HG03469 (cell line): ENCODE results near the gene TLE5.
"Not testable (repeated sequence)": the region's sequence is repeated elsewhere in the genome, so short reads cannot be mapped to it uniquely, and the experiment has no call there.

Source experiments
- ATAC-seq: cut with Tn5 transposase; IDR thresholded peaks from one replicate; pipeline ENCODE4 v1.9.1; 2021; ENCODE audit warnings: mild to moderate bottlenecking, moderate library complexity, moderate number of reproducible peaks; ENCODE audit not compliant: unreplicated experiment

TLE5 gene

DNA sequence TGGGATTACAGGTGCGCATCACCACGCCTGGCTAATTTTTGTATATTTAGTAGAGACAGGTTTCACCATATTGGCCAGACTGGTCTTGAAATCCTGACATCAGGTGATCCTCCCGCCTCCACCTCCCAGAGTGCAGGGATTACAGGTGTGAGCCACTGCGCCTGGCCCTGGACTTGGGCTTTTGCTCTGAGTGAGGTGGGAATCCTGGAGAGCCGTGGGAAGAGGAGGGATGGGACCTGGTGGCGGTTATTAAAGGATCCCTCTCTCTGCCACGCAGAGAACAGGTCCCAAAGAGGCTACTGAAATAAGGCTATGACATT, 1.7 kb upstream of the TLE5 start:
- no peak for ATAC-seq

DNA sequence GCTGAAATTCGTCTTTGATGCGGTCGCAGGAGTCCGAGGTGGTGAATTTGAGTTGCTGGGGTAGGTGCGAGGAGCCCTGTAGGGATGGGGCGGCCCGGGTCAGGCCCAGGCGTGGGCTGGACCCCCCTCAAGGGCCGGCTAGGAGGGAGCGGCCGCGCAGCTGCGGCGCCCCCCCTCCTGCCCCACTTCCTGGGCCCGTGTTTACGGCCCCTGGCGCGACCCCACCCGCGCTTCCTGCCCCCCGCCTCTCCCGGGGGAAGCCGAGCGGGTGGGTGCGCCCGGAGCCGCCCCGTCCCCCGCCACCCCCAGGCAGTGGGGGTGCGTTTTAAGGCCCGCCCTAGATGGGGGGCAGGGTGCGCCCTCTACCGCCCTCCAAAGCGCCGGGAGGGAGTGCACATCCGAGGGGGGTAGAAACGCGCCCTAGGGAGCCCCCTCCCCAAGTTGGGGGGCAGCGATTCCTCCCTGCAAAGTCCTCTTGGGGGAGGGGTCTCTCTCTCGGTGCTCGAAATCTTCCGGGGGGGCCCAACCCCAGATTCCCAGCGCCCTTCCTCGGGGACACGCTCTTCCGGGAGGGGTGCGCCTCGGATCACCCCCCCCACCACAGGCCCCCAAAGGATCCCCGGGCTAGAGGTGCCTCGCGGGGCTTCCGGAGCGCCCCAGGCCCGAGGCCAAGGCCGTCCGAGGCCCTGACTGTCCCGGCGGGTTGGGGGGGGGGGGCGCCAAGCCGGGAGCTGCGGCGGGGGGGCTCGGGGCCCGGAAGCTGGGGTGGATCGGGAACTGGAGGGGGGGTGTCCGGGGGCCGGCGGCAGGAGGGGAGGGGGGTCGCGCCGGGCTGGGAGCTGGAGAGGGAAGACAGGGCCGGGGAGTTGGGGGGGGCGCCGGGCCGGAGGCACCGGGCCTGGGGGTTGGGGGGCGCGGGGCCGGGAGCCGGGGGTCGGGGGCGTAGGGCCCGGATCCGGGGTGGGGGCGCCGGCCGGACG, 823 bp downstream of the TLE5 start:
- ATAC-seq: no peak

DNA sequence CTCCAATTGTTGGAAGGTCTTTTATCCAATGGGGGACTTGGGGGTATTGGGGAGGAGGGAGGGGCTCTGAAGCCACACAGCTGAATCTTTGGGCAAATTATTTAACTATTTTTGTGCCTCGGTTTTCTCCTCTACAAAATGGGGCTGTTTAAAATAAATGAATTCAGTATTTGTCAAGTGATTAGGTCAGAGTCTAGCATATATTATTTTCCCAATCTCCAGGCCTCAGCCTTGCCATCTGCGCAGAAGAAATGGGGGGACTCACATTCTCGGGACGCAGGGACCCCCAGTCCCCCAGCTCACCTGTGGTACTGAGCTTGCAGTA, 1.5 kb downstream of the TLE5 start:
- no peak for ATAC-seq

DNA sequence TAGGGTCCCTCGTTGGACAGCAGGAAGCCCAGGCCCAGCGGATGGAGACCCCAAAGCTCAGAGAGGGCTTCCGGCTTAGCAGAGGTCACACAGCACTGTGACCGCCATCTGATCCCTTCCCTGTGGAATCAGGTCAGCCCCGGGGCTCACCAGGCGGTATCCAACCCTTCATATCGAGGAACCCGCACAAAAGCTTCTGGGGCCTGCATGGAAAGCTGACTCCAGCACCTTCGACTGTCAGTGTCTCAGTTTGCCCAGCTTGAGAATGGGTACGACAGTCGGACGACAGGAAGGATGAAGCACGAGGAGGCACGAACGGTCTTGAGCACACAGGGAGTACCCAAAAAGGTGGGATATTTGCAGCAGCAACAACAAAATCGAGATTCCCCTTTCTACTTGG, 2.6 kb downstream of the TLE5 start:
- ATAC-seq: no peak

DNA sequence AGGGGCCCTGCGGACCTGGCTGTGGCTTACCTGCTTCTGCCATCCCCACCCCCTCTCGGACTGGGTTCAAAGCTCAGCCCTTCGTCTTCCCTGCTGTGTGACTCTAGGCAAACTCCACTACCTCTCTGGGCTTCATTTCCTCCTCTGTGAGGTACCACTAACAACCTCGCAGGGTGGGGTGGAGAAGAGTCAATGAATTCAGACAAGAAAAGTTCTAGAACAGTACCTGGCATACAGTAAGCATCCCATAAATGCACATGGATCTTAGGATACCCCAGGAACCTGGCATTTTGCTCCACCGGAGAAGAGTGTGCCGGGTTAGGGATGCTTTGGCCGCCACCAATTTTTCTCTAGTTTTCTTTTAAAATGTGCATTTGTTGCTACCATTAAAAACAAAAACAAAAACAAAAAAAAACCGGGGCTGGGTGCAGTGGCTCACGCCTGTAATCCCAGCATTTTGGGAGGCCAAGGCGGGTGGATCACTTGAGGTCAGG, 3.4 kb downstream of the TLE5 start:
- no peak for ATAC-seq

DNA sequence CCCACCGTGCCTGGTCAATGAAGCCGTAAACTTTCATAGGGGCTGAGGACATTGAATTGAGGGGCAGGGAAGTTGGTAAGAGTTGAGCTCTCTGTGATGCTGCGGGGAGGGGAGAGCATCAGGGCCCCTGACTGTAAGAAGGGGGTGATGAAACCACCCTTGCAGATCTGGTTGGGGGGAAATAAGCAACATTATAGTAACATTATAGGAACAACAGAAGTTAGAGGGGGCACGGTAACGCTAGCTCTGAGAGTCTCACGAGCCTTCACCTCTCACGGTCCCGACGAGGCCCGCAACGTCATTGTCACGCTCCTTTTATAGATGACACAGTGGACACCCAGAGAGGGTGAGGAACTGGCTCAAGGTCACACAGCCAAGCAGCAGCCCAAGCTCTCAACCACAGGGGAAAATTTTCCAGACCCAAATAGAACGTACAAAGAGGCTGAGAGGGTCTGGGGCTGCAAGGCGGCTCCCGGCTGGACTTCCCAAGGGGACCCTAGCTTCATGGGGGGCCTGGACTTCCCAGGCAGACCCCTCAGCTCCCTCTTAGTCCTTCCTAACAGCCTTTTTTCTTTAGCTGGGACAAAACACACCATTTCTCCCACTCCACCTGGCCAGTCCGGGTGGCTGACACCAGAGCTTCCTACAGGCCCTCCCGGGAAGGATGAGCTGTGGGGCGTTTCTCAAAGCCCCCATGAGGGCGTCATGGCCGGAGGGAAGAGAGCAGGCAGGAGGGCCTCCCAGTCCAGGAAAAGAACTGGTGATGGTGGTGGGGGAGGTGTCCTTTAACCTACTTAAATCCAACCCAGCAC, 4.1 kb downstream of the TLE5 start:
- no peak for ATAC-seq

DNA sequence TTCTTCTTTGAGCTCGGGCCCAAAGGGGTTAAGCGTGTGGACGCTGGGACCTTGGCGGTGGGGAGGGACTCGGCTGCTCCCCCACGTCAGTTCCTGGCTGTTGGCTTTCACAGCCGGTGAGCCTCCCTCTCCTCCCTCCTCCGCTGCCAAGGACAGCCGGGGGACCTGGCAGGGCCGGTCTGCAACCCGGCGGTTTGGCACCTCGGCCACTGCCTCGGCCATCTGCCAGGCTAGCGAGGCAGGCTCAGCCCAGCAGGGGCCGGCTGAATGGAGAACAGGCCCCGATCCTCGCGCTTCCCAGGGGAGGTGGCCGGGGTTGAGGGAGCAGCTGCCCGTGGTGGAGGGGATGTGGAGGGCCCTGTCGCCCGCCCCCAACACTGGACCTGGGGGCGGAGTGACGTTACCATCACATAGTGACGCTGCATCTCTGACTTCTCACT, 5.0 kb downstream of the TLE5 start:
- no peak for ATAC-seq

DNA sequence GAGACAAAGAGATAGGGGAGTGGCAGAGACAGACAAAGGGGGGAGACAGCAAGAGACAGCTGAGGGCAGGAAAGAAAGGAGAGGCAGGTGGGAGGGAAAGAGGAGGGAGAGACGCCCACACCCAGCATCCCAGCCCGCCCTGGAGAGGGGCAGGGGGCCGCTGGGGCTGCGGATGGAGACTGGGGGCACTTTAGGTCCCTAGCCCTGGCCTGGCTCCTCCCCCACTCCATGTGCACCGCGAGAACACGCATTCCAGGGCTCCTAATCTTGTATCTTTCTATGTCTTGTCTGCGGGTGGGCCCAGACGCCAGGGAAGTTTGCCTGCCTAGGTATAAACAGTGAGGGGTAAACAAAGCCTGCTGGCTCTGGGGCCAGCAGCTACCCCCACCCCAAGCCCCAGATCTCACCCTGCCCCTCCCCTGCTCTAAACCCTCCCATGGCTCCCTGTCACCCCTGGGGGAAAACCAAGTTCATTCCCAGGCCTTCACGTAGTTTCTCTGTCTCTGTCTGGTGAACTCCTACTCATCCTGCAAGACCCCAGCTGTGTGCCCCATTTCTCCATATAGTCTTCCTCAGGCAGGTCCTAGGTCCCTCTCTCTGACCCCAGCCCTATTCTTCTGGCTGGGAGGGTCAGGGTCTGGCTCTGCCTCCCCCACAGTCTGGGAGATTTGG, 5.7 kb downstream of the TLE5 start:
- ATAC-seq: no peak

DNA sequence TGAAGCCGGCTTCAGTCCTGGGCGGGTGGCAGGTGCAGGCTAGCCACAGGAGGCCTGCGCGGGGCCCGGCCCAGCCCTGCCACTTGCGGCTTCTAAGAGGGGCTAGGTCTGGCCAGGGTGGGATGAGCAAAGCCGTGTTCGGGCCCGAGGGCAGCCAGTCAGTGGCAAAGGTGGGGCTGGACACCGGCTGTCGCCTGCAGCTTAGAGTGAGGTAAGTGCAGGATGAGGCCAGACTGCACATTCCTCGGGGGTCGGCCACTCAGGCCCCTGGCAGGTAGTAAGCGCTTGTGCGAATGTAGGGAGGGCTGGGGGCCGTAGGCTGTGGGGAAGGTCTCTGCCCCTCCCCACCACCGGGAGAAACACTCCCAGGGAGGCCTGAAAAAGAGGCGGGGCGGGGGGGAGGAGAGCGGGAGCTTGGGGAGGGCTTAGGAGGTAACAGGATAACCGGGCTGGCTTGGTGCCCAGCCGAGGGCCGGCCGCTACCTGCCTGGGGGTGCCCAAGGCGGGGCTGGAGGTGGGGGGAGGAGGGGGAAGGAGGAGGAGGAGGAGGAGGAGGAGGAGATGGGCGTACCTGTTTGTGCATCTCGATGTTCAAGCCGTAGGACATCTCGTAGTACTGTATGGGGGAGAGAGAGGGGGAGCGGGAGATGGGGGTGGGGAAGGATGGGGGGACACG, 6.4 kb downstream of the TLE5 start:
- ATAC-seq: no peak

DNA sequence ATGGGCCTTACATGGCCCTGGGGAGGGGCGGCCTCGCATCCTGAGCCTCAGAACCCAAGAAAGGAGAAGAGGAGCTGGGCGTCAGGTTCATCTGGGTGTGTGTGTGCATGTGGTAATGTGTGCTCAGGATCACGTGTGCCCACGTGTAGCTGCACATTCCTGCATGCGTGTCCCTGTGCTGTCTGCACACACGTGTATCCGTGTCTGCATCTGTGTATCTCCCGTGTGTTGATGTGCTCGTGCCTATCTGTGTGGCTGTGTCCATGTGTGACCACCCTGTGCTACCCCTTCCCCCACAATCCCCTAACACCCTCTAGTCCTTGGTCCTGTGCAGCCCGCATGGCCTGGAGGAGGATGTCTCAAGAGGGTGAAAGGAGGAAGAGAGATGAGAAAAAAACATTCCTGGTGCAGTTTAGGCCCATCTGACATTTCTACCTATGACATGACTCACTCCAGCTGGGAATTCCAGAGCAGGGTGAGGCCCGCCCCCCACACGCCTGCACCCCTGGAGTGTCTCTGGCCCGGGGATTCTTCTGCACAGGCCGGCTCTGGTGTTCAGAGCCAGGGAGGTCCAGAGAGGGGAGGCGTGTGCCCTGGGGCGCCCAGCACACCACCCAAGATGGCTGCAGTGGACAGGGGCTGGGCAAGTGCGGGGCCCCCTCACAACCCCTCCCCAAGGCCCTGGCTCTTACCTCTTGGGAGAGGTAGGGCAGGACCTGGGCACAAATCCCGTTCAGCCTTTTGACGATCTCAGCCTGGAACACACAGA, 7.1 kb downstream of the TLE5 start:
- ATAC-seq: no peak

DNA sequence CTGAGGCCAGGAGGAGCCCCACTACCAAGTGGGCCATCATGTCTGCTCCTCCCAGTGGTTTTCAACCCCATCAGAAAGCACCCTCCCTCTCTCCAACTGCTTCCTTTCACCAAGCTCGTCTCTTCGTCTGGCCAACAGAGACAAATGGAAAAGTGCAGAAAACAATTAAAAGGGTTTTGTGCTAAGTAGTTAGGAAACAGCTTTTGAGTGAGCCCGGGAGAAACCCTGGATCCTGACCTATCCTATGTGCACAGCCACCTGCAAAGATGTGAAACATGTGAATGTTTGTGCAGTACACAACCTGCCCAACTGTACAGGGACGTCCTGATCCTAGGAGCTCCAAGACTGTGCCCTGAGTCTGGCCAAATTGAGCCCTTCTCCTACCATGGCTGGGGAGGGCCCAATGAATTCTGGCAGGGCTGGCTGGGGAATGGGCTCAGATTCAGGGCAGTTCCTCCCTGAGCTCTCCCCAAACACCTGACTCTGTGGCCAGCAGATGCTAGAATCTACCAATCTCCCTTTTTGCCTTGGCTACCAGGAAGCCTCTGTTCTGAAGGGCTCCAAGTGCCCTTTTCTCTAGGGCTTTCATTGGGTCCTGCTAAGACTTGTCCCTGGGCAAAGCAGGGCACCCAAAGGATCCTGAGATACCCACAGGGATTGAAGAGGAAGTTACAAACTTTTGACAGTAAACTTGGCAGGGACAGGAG, 7.9 kb downstream of the TLE5 start:
- ATAC-seq: no peak

DNA sequence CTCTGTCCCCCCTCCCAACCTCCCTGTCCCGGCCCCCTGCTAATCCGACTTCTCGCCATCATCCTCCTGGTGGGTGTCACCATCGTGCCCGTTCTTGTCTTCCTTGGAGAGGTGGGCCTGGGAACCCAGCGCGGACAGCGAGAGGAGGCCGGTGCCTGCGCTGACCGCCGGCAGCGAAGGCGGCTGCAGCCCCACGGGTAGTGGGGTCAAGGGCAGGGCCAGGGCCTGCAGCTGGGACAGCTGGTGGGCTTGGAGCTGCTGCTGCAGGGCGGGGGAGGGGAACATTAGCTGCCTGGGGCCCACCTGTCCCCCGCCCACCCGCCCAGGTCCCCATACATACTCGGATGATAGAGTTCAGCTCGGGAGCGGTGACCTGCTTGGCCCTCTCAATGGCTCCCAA, 8.5 kb downstream of the TLE5 start:
- no peak for ATAC-seq

DNA sequence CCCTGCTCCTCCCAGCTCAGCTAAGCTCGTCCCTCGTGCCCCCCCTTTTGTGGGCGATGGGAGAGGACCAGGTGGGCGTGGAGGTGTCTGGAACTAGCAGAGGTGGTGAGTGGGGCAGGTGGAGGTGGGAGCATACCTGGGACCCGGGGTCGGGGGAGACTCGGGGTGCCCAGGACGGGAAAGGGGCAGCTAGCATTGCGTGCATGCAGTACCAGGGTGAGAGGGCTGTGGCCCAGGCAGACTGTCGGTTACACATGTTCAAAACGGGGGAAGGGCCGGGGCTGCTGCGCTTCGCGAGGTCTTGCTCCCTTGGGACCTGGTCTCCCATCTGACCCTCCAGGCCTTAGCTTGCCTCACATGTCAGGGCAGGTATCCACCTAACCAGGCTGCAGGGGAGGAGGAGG, 9.1 kb downstream of the TLE5 start:
- ATAC-seq: no peak

DNA sequence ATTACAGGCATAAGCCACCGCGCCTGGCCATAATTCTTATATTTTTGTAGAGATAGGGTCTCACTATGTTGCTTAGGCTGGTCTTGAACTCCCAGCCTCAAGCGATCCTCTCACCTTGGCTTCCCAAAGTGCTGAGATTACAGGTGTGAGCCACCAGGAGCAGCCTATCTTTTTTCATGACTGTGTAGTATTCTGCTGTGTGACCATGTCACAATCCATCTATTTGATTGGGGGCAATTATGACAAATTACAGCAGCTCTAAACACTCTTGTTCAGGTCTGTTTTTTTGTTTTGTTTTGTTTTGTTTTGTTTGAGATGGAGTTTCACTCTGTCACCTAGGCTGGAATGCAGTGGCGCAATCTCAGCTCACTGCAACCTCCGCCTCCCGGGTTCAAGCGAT, 12.3 kb downstream of the TLE5 start:
- ATAC-seq: not testable (repeated sequence)

DNA sequence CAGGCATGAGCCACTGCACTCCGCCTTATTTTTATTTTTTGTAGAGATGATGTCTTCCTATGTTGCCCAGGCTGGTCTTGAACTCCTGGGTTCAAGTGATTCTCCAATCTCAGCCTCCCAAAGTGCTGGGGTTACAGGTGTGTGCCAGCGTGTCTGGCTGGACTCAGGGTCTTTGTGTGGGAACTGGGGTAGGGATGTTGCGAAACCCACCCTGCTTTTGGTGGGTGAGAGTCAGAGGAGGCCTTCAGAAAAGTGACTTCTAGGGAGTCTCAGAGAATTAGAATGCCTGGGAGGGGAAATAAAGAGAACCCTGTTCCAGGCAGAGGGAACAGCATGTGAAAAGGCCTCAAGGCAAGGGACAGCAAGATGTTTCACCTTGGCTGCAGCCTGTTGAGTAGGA, 13.2 kb downstream of the TLE5 start:
- no peak for ATAC-seq

DNA sequence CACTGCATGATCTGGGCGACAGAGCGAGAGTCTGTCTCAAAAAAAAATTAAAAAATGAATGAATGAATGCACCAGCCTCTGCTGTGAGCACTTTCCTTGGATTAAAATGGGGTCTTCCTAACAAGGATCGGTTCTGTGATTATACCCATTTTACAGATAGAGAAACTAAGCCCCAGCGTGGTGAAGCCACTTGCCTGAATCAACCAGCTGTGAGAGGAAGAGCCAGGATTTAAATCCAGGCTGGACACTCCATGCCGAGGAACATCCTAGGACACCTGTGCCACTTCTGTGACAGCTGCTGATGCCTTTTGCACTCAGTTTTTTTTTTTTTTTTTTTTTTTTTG, 14.1 kb downstream of the TLE5 start:
- ATAC-seq: no peak

DNA sequence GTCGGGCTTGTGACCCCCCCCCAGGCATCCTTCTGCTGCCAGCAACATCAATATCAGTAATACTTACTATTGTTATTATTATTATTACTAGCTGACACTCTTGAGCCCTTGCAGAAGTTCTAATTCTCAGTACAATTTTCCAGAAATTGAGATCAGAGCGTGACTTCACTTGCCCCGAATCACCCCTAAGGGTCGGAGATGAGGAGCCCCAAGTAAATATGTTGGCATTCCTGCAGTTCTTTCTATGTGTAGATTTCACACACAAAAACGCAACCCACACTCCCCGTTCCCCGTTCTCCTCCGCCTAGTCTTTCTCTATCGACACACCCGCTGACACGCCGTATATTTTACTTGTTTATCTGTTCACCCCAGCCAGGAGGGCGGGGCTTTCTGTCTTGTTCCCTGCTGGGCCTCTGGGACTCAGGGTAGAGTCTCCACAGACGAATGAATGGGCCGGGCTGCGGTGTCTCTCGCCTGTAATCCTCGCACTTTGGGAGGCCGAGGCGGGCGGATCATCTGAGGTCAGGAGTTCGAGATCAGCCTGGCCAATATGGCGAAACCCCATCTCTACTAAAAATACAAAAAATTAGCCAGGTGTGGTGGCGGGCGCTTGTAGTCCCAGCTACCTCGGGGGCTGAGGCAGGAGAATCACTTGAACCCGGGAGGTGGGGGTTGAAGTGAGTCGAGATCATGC, 14.7 kb downstream of the TLE5 start:
- no peak for ATAC-seq

DNA sequence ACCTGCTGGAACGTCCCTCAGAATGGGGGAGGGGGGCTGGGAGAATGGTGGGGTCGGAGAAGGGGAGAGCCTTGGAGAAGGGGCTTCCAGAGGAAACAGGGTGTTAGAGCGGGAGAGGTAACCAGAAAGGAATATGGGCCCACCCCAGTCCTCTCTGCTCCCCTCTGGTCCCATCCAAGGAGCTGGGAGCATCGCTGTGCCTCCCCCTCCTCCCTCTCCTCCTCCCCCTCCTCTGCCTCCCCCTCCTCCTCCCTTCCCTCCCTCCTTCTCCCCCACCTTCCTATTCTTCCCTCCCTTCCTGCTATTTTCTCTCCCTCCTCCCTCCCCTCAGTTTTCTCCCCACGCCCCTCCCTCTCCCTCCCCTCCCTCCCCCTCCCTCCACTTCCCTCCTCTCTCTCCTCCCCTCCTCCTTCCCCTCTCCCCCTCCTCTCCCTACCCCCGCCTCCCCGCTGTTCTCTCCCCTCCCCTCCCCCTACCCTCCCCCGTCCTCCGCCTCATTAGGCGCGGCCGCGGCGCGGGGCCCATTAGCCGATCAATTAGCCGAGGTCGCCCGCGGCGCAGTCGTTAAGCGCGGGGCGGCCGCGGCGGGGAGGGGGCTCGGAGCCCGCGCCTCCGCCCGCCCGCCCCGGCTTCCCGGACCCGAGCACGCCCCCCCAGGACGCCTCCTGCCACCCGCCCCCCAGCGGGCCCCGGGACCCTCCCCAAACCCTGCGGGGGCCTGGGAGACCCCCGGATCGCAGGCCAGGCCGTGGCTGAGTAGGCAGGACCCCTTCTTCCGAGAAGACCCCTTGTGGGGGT, 15.4 kb downstream of the TLE5 start:
- no peak for ATAC-seq
